GM20000 (cell line): ENCODE data around the gene CYP21A2.

ENCODE experiments used
- DNase-seq: peaks from one replicate; pipeline ENCODE4 v3.0.0; 2012; ENCODE audit warnings: low spot score
- TF ChIP-seq, protein P1 (sequence below): IDR thresholded peaks from 2 replicates; pipeline ENCODE4 v1.5.1; 2012; ENCODE audit warnings: mild to moderate bottlenecking, control low read depth; ENCODE audit errors: extremely low read depth, missing control alignments

Gene CYP21A2

DNA sequence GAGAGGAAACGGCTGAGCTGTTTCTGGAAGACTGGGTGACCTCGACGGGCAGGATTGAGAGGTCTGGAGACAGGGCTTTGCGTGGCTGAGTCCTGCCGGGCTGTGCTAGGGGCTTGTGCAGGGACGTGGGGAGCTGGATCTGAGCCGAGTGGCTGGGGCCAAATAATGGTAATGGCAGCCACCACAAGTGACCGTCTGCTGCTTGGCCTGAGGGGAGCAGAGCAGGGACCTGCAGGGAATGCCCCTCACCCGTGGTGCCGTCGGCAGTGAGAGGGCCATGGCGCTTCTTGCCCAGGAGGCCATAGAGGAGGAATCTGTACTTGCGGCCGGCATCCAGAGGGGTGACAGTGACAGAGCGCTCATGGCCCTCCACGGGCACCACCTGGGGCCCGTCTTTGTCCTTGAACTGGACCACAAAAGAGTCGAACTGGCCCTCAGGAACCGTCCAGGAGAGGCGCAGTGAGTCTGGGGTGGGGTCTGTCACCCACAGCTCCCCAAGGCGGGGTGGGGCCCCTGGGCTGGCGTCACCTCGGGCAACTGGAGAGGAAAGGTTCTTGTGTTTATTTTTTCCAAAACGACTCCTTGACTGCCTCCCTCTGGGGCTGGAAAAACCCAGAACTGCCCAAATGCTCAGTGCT lies 31.8 kb downstream of the CYP21A2 start:
- DNase-seq: no peak

DNA sequence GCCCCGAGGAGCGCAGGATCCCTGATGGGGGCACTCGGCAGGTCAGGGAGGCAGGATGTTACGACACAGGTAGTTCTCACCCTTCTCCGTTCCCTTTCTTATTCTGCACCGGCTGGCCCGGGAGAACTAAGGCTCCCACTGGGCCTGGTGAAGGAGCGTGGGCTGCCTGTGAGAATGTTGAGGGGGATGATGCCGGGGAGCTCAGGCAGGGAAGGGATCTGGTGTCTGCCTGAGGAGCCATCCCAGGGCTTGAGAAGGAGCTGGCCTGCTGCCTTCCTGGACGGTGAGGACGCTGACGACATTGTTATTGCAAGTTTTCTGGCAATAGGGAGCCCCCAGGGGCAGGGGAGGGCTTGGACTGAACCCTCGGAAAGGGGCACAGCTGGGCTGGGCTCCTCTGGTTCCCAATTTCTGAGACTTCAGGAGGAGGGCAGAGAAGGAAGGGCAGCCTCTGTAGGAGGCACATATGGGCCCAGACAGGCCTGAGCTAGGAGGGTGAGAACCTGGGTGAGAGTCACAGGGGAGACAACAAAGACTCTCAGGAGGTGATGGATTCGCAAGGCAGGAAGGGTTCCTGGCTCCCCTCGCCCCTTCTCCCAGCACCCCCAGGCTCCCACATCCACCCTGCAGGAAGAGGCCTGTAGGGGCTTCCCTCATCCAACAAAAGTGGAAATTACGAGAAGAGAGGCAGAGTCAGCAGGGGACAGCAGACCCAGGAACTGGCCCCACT lies 32.8 kb downstream of the CYP21A2 start:
- TF ChIP-seq, protein P1, sequence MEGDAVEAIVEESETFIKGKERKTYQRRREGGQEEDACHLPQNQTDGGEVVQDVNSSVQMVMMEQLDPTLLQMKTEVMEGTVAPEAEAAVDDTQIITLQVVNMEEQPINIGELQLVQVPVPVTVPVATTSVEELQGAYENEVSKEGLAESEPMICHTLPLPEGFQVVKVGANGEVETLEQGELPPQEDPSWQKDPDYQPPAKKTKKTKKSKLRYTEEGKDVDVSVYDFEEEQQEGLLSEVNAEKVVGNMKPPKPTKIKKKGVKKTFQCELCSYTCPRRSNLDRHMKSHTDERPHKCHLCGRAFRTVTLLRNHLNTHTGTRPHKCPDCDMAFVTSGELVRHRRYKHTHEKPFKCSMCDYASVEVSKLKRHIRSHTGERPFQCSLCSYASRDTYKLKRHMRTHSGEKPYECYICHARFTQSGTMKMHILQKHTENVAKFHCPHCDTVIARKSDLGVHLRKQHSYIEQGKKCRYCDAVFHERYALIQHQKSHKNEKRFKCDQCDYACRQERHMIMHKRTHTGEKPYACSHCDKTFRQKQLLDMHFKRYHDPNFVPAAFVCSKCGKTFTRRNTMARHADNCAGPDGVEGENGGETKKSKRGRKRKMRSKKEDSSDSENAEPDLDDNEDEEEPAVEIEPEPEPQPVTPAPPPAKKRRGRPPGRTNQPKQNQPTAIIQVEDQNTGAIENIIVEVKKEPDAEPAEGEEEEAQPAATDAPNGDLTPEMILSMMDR: no peak
- no peak for DNase-seq

More for the DNA sequence above, 31.8 kb downstream of the CYP21A2 start:
- TF ChIP-seq, protein P1: no peak

DNA sequence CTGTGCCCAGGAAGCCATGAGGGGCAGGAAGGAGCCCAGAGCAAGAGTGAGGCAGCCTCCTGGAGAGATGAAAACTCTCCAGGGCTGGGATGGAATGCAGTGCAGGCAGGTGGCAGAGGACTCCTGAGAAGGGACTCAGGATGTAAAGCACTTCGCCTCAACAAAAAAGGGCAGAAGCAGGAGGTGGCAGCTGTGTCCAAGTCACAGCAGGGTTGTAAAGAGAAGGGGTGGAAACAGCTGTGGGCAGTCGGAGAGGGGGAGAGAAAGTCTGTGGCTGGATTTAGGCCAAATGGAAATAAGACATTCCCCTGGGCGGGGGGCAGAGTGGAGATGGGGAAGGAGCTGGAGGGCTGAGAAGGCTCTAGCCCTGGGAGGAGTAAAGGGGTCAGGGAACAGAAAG lies 34.9 kb downstream of the CYP21A2 start:
- no peak for DNase-seq
- TF ChIP-seq, protein P1: no peak

DNA sequence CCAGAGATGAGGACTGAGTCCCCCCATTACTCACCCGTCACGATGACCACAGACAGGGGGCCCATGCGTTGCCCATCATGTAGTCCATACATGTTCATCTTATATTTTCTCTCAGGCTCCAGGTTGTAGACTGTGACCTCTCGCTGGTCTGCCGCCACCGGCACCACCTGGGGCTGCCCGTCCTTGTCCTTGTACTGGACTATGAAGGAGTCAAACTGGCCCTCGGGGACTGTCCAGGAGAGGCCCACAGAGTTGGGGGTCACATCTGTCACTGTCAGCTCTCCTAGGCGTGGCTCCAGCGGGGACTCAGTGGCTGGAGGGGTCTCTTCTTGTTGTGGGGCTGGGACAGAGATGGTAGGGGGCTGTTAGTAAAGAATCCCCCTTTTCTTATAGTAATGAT lies 35.4 kb downstream of the CYP21A2 start:
- TF ChIP-seq, protein P1: no peak
- no peak for DNase-seq

DNA sequence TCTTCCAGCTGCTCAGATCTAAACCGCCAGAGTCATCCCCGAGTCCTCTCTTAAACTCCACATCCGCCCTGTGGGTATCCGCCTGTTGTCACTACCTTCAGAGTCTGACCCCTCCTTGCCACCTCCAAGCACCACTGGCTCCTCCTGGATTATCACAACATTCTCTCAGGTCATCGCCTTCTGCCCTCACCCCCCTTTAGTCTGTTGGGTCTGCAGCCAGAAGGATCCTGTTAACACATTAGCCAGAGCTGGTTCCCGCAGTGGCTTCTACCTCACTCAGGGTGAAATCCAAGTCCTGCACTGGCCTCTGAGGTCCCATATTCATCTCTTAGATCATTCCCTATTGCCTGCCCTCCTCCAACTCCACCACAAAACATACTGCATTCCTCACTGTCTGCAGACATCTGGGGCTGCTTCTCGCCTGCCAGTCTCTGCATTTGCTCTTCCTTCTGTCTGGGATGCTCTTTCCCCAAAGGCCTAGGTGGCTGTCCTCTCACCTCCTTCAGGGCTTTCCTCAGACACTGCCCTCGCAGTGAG lies 36.8 kb downstream of the CYP21A2 start:
- no peak for DNase-seq
- TF ChIP-seq, protein P1: no peak

DNA sequence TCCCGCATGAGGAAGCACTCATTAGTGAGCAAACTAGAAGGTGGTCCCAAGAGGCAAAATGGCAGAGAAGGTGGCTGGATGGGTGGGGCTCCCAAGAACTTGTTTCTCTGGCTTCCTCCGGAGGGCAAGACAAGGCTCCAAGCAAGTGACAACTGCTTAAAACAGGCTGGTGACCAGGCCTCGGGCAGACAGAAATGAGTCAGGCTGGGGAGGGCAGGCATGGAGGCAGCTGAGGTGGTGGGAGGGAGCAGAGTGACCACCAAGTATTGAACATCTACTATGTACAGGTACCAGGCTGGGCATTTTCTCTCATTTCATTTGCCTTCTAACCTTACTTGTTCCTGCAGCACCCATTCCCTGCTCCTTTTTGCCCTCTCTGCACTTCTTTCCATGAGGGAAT lies 37.6 kb downstream of the CYP21A2 start:
- TF ChIP-seq, protein P1: no peak
- no peak for DNase-seq

DNA sequence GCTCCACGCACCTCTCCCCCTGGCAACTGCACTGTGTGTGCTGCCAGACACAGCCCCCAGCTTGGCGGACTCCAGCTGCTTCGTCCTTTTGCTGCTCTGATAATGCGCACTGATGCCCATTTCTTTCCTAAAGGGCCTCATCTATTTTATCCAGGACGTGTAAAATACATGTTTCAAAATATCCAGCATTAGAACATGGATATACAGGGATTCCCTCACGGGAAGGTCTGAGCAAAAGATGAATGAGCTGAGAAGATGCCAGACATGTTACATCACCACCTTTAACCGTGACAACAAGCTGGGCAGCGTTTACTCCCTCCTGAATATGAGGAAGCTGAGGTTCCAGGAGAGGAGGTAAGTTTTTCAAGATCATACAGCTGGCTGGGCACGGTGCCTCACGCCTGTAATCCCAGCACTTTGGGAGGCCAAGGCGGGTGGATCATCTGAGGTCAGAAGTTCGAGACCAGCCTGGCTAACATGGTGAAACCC lies 38.1 kb downstream of the CYP21A2 start:
- no peak for DNase-seq
- TF ChIP-seq, protein P1: no peak
